Measurements from ENCODE around the gene RBM4B.

RBM4B gene

DNA sequence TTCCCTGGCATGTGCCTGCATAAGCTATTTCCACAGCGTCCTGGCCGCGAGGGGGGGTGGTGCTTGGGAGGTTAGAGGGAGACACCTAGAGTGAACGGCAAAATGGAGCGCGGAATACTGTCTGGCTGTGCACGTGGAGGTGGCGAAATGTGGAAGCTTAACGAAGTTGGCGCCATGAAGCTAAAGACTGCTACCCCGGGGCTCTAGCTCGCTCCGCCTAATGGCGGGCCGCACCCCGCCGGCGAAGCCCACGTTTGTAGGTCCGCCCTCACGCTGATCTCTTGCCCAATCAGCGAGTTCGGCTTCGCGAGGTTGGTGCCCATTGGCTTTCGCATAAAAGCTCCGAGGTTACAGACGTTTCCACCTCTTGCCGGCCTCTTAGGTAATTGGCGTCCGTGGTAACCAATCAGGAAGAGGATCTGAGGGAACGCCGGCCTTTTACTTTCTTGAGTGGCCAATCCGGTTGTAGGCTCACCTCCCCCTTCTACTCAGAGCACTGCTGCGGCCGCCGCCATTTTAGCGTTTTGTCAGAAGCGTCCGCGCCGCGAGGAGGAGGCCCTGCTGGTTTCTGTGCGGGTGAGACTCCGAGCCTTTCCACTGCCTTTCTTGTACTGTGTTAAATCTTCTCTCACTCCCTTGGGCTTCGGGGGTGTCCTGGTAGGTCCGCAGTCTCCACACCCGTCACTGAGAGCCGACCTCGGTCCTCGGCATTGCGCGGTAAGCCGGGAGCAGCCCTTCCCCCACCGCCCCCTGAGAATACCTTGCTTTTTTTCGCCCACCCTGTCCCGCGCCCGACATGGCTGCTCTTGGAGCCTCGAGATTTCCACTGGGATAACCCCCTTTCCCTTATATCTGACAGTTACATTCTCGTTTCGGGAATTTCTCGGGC is 39.3 kb downstream of the RBM4B start, which contains the start of gene RBM4:
TSS of gene RBM4 (plus strand) at position 527 of the 889 bp plus-strand sequence. CDS start 1,009 bp downstream, outside the sequence.
- DNase-seq: peak; percentile 95

DNA sequence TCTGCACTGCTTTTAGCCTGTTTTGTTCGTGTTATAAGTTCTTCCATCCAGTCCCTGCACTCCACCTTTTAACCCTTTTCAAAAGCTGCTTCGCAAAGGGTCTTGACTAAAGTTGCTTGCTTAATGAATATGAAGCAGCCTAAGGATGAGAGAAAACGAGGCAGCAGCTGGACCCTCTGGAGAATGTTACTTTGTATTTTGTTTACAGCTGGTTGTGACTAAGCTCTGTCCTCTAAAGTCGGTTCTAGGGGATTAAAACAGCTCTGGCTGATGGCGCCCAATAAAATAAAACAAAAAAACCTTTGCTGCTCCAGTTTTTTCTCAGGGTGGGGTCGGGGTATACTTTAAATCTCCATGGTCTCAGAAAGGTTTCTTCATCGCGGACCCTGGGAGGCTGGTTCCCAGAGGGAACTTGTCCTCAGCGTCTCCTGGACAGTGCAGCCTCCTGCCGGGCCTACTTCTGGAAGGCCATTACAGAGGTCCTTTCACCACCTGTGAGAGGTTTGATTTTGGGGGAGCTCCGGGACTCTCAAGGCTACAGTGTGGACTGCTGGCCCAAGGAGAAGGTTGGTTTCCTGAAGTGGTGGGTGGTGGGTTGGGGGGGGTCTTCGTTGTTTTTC is 40.0 kb downstream of the RBM4B start:
- DNase-seq: no peak

DNA sequence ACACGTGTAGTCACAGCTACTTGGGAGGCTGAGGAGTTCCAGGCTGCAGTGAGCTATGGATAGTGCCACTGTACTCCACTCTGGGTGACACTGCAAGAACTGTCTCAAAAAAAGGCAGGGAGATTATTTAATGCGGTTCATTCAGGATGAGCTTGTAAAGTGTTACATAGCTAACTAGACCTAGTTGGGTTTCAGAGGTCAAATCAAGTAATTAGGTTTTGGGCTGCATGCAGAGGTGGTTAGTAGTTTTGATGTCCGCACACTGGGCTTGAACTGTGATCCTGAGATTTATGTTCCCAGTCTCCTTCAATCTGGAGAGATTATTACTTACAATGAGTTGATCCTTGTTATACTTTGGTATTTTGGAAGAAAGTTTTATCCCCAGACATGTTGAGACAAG is 41.3 kb downstream of the RBM4B start:
- no peak for DNase-seq

DNA sequence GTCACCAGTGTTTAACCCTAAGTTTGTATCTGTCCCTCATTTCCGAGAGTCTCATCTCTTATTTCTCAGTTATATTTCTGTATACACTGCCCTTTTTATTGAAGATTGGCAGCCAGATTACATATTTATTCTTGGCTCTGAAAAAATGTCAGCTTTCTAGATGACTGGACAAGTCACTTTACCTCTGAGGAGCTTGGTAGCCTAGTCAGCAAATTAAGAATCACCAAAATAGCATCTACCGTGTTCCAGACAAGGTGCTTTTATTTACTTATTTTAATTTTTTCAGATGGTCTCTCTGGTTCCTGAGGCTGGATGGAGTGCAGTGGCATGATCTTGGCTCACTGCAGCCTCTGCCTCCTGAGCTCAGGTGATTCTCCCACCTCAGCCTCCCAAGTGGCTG is 44.7 kb downstream of the RBM4B start:
- no peak for DNase-seq

DNA sequence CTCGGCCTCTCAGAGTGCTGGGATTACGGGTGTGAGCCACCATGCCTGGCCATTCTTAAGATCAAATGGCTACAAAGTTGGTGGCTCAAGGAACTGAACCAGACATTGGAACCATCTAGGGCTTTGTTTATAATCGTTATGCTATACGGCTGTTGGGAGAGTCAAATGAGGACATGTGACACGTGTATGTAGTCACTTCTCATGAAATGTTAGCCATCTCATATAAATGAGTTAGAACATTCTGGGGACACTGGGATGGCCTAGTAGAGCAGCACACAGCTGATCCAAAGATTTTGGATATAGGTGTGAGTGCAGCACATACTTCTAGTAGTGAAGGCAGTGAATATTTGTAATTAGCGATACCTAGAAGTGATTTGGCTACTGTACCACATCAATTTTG is 45.8 kb downstream of the RBM4B start:
- DNase-seq: no peak

DNA sequence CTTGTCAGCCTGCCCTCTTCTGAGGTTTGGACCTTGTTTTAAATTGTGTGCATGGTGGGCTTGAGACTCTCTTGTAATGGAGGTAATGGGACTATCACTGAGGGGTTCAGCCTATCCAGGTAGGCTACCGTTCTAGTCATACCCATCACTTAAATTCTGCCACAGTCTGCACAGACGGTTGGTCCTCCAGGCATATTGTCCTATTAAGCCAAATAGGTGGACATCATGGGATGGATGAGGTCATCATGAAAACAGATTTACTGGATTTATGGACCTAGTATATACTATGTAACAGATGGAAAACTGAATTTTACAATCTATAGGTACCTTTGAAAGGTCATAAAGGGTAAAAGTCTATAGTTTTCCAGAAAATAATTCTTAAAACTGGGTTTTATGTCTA is 48.3 kb downstream of the RBM4B start:
- DNase-seq: no peak

DNA sequence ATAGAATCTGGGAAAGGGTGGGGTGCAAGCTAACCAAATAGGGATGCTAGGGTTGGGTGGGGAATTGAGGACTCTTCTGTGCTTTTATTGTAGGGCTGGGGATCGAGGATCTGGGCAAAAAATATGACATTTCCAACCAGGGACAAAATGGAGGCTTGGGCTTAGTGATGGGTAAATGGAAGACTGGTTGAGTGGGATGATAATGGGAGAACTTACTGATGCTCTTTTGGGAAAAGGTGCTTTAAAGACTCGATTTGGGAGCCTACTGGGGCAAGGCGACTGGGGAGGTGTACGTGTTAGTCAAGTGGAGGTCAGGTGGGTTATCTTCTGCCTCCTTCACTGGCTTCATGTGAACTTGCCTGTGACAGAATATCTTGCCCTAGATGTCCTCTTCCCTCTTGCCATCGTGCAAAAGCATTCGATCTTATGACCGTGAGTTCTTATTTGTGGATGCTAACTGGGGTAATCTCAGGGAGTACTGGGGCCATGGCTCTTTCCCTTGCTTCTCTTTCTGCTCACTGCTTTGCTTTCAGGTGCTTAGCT is 49.6 kb downstream of the RBM4B start:
- no peak for DNase-seq

DNA sequence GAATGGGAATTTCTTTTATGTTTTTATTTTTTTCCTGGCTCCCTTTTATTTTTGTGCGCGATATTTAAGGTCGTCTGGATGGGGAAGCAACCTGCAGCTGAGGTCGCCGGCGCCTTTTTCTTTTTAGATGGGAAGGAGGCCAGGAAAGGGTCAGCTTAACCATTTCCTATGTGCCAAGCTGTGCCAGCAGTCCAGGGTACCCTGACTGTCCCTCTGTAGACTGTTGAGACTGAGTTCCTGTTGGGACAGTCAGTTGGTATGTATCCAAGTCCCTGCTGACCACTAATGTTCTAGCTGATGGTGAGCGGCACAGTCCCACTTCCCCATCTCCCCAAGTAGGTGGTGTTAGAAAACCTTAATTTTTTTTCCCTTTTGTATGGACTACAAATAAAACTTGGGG is 50.8 kb downstream of the RBM4B start:
- DNase-seq: no peak

DNA sequence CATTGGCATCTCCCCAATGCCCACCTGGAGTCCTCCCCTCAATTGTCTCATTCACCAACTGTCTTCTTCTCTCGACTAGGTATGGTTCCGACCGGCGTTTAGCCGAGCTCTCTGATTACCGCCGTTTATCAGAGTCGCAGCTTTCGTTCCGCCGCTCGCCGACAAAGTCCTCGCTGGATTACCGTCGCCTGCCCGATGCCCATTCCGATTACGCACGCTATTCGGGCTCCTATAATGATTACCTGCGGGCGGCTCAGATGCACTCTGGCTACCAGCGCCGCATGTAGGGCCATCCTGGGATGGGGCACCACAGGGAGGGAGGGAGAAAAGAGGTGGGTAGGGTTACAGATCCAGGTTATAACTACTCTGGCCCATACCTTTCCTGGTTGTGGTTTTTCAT is 51.3 kb downstream of the RBM4B start:
- DNase-seq: no peak

DNA sequence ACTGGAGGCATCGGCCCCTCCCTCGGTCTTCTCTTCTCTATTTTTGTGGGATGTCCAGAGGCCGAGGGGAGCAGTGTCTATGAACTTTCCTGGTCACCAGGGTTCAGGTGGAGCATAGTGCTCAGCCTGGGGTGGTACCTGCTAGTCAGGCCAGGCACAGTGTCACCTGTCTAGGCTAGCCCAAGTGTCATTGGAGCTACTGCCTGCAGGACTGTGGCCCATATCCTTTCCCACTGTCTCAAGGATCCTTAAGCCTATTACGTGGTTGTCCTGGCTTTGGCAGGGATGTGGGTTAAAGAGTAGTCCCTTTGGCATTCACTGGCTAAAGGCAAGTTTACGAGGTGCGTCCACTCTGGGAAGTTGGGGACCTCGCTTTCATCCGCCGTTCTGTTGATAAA is 51.9 kb downstream of the RBM4B start:
- DNase-seq: no peak

DNA sequence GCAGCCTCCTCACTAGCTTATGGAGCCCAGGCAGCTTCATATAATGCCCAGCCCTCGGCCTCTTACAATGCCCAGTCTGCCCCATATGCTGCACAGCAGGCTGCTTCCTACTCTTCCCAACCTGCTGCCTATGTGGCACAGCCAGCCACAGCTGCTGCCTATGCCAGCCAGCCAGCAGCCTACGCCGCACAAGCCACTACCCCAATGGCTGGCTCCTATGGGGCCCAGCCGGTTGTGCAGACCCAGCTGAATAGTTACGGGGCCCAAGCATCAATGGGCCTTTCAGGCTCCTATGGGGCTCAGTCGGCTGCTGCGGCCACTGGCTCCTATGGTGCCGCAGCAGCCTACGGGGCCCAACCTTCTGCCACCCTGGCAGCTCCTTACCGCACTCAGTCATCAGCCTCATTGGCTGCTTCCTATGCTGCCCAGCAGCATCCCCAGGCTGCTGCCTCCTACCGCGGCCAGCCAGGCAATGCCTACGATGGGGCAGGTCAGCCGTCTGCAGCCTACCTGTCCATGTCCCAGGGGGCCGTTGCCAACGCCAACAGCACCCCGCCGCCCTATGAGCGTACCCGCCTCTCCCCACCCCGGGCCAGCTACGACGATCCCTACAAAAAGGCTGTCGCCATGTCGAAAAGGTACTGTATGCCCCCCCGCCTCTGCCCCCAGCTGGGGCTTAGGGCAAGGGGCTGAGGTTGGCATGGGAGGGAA is 52.5 kb downstream of the RBM4B start:
- no peak for DNase-seq

DNA sequence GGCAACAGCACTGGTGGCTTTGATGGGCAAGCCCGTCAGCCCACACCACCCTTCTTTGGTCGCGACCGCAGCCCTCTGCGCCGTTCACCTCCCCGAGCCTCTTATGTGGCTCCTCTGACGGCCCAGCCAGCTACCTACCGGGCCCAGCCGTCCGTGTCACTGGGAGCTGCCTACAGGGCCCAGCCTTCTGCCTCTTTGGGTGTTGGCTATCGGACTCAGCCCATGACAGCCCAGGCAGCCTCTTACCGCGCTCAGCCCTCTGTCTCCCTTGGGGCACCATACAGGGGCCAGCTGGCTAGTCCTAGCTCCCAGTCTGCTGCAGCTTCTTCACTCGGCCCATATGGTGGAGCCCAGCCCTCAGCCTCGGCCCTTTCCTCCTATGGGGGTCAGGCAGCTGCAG is 53.2 kb downstream of the RBM4B start:
- DNase-seq: no peak

DNA sequence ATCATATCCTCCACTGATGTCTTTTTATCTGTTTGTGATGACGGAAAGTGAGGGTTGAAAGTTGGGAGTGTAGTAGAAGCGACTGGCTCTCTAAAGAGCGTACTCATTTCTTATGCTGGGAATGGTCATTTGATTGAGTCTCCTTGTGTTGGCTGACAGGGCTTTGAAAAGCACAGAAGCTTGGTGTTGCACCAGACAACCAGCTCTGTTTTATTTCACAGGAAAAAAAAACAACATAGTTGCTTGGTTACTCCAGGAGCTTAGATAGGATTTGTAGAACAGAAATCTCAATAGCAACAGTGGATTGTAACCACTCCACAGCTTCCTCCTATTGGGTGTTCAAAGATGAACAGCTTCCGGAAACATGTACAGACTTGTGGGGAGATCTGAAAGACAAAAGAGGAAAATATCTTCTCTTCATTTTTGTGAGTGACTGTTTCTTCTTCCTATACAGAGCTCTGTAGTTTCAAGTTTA is 58.6 kb downstream of the RBM4B start:
- no peak for DNase-seq

DNA sequence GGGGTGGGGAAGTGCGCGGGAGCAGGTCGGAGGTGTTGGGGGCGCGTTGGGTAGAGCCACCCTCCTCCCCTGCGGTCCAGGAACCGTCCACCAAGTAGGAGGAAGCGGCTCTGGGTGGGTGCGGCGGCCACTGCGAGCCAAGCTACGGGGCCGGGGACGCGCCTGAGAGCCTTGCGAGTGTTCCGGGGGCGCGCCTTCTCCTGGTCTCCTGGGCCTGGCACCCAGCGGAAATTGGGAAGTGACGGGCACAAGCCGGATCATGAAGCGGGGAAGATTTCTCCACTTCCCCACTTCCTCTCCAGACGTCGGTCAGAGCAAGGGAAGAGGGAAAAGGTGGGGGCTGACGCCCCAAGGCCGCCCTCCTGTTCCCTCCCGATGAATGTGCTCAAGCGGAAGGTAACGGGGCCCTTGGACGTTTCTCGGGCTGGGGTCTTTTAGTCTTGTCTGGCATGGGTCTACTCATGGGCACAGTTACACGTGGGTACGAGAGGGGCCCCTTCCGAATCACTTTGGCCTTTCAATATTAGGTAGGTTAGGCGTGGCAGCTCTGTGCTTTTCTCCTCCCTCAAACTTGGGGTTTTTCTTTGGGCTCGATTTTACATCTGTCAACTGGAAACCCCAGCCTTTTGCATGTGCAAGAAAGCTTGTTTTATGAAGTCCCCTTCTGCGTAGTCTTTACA is 60.4 kb downstream of the RBM4B start:
- peak; percentile 64 for DNase-seq

DNA sequence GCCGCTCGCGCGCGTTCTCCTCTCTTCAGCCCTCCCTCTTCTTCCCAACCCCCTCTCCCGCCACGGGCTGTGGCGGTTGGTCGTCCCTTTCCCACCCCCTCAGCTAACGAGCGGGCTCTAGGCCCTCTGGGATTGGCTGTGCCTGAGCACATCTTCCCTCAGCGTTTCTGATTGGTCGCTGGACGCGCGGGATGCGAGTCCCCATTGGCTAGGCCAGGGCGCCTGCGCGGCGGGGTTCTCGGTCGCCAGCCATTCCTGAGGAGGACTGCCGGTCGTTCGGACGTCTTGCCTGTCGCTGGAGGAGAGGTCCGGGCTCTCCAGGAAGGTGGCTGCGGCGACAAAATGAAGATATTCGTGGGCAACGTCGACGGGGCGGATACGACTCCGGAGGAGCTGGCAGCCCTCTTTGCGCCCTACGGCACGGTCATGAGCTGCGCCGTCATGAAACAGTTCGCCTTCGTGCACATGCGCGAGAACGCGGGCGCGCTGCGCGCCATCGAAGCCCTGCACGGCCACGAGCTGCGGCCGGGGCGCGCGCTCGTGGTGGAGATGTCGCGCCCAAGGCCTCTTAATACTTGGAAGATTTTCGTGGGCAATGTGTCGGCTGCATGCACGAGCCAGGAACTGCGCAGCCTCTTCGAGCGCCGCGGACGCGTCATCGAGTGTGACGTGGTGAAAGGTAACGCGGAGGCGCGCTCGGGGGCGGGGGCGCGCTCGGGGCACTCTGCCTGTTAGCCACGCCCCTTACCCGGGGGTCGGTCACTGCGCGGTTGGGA is 61.1 kb downstream of the RBM4B start, which contains the start of gene RBM14:
TSS of gene RBM14 (plus strand) at position 252 of the 776 bp plus-strand sequence. CDS start at position 343, 91 bp downstream.
- DNase-seq: peak; percentile 99

Measured in activated CD8-positive, alpha-beta memory T cell treated with anti-CD3 and anti-CD28 coated beads for 24 hours (primary cell).